ENCODE results near the gene MOCS1.
"Not testable (repeated sequence)": the region's sequence is repeated elsewhere in the genome, so short reads cannot be mapped to it uniquely, and the experiment has no call there.

The MOCS1 gene

GRCh38 chr6:39934131-39934757, at the start of gene MOCS1:
MOCS1 (minus strand) TSS chr6:39934462; CDS start chr6:39934417, 45 bp downstream.
- peak; percentile 68 for DNase-seq

- no peak for DNase-seq
Measured at GRCh38 chr6:39984051-39984450, 49.8 kb upstream of the MOCS1 start.

- no peak for DNase-seq
Measured at GRCh38 chr6:39983193-39983592, 48.9 kb upstream of the MOCS1 start.

- DNase-seq: no peak
Measured at GRCh38 chr6:39982720-39983119, 48.5 kb upstream of the MOCS1 start.

- no peak for DNase-seq
Measured at GRCh38 chr6:39980839-39981580, 46.7 kb upstream of the MOCS1 start.

- DNase-seq: no peak
Measured at GRCh38 chr6:39979461-39980328, 45.4 kb upstream of the MOCS1 start.

- DNase-seq: no peak
Measured at GRCh38 chr6:39978240-39978639, 44.0 kb upstream of the MOCS1 start.

- DNase-seq: no peak
Measured at GRCh38 chr6:39973661-39974060, 39.4 kb upstream of the MOCS1 start.

GRCh38 chr6:39972717-39973116, 38.5 kb upstream of the MOCS1 start:
- DNase-seq: not testable (repeated sequence)

GRCh38 chr6:39971131-39971530, 36.9 kb upstream of the MOCS1 start:
- DNase-seq: not testable (repeated sequence)

GRCh38 chr6:39965751-39966150, 31.5 kb upstream of the MOCS1 start:
- no peak for DNase-seq

GRCh38 chr6:39964530-39964929, 30.3 kb upstream of the MOCS1 start:
- no peak for DNase-seq

- DNase-seq: no peak
Measured at GRCh38 chr6:39964094-39964493, 29.8 kb upstream of the MOCS1 start.

GRCh38 chr6:39962831-39963230, 28.6 kb upstream of the MOCS1 start:
- no peak for DNase-seq

- DNase-seq: no peak
Measured at GRCh38 chr6:39961178-39961577, 26.9 kb upstream of the MOCS1 start.

- no peak for DNase-seq
Measured at GRCh38 chr6:39958947-39959346, 24.7 kb upstream of the MOCS1 start.

- DNase-seq: no peak
Measured at GRCh38 chr6:39956936-39957335, 22.7 kb upstream of the MOCS1 start.

- DNase-seq: no peak
Measured at GRCh38 chr6:39953076-39953618, 18.9 kb upstream of the MOCS1 start.

GRCh38 chr6:39952167-39952566, 17.9 kb upstream of the MOCS1 start:
- DNase-seq: no peak

GRCh38 chr6:39951716-39952115, 17.5 kb upstream of the MOCS1 start:
- no peak for DNase-seq

GRCh38 chr6:39951191-39951590, 16.9 kb upstream of the MOCS1 start:
- DNase-seq: no peak

- no peak for DNase-seq
Measured at GRCh38 chr6:39950125-39950720, 16.0 kb upstream of the MOCS1 start.

All from CD4-positive, alpha-beta T cell treated with Interleukin-6 for 4 hours (primary cell).